T-helper 2 cell treated with Interferon-gamma antibody and Interleukin-4, amounts not matched to agents 5 μg/mL and 100 μg/mL, for 36 hours (primary cell): Measurements from ENCODE around the gene CDK10.
"Not testable (repeated sequence)": the region's sequence is repeated elsewhere in the genome, so short reads cannot be mapped to it uniquely, and the experiment has no call there.

Source experiments
- DNase-seq: peaks from one replicate; pipeline ENCODE4 v3.0.0; 2021; ENCODE audit warnings: low spot score
- H3K27ac Mint-ChIP-seq: one replicate; pipeline ENCODE4 v1.8.0; 2021; ENCODE audit warnings: mild to moderate bottlenecking, mixed read lengths
- H3K27me3 Mint-ChIP-seq: one replicate; pipeline ENCODE4 v1.8.0; 2021; ENCODE audit warnings: low read depth, mixed read lengths
- H3K36me3 Mint-ChIP-seq: one replicate; pipeline ENCODE4 v1.8.0; 2021; ENCODE audit warnings: low read depth, mixed read lengths
- H3K4me1 Mint-ChIP-seq: one replicate; pipeline ENCODE4 v1.8.0; 2021; ENCODE audit warnings: low read depth, mixed read lengths
- H3K4me3 Mint-ChIP-seq: one replicate; pipeline ENCODE4 v1.8.0; 2022; ENCODE audit warnings: mild to moderate bottlenecking, moderate library complexity, mixed read lengths
- H3K9me3 Mint-ChIP-seq: one replicate; pipeline ENCODE4 v1.8.0; 2021; ENCODE audit warnings: mixed read lengths

The CDK10 gene

DNA sequence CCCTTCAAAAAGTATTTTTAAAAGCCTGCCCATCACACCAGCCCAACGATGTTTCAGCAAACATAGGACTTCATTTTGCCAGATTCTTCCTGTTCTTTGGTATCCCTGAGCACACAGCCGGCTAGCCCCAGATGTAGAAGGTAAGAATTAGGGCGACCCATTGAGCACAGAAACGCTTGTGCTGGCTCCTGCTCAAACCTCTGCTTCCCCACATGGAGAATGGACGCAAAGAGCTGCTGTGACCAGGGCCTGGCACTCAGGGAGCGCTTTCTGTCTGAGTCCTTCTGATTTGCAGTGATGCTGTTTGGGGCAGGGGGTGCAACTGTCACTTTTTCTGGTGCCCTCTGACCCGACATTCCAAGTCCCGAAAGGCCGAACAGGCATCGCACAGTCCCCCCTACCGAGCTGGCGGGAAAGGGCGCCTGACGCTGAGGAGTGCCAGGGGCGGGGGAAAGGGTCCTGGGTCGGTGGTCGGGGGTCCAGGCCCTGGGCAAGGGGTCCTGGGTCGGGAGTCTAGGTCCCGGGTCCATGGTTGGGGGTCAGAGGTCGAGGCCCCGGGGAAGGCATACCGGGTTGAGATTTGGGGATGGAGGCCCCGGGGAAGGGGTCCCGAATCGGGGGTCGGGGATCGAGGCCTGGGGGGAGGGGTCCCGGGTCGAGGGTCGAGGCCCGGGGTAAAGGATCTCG lies 29.9 kb upstream of the CDK10 start:
- Mint-ChIP-seq H3K4me1 (peaks cover 30% of the 10 kb centered on the region), H3K27ac (peak overlapping the region; percentile 85), H3K4me3 (peak overlapping the region; percentile 87), H3K27me3 (no peaks in the 10 kb centered on the region), H3K9me3 (no peaks in the 10 kb centered on the region), H3K36me3 (peaks cover 38% of the 10 kb centered on the region)
- DNase-seq: no peak

DNA sequence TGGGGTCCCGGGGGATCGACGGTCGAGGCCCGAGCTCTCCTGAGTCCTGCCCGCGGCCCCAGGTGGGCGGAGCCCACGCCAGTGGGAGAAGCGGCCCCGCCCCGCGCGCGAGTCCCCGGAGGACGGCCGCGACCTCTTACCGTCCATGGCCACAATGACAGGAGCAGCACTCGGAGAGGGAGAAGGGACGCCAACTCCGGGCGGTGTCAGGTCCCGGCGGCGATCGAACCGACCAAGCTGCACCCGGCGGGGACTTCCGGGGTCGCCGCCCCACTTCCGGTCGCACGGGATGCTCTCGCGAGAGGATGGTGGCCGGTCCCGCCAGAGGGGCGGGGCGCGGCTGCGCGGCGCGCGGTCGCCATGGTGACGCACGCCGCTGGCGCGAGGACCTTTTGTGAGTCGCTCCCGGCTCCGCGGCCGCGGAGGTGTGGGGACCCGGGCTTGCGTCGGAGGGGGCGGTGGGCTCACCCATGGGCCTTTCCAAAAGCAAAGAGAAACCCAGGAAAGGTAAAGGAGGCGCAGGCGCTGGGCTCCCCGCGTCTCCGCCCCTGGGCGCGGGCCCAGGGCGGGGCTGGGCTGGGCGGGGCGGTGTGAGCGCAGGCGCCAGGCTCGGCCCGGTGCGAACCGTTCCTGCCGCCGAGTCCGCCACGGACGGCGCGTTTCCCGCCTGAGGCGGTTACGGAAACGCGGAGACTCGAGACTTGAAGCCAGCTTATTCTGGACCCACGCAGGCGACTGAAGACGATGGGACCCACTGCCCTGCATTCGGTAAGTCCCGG lies 28.9 kb upstream of the CDK10 start, which contains the start of the genes CHMP1A and SPATA33:
Gene CHMP1A (minus strand): TSS at position 267 of the 779 bp plus-strand sequence. CDS start 120 bp downstream, at position 147.
Gene SPATA33 (plus strand): TSS at position 395 of the 779 bp plus-strand sequence. CDS start 76 bp downstream, at position 471.
- H3K27ac Mint-ChIP-seq: peak within 1 kb of the TSS; percentile 88
- H3K4me1 Mint-ChIP-seq: peaks cover 30% of the 10 kb centered on the region
- DNase-seq: peak; percentile 91
- H3K27me3 Mint-ChIP-seq: no peaks in the 10 kb centered on the region
- H3K36me3 Mint-ChIP-seq: peaks cover 44% of the 10 kb centered on the region
- H3K4me3 Mint-ChIP-seq: peak within 1 kb of the TSS; percentile 87
- no peaks in the 10 kb centered on the region for H3K9me3 Mint-ChIP-seq

GRCh38 chr16:89658221-89658879 lies 28.1 kb upstream of the CDK10 start:
- Mint-ChIP-seq H3K36me3 (peaks cover 46% of the 10 kb centered on the region), H3K9me3 (no peaks in the 10 kb centered on the region), H3K4me1 (peaks cover 30% of the 10 kb centered on the region), H3K27me3 (no peaks in the 10 kb centered on the region), H3K27ac (peak overlapping the region; percentile 88), H3K4me3 (peak overlapping the region; percentile 87)
- DNase-seq: no peak

DNA sequence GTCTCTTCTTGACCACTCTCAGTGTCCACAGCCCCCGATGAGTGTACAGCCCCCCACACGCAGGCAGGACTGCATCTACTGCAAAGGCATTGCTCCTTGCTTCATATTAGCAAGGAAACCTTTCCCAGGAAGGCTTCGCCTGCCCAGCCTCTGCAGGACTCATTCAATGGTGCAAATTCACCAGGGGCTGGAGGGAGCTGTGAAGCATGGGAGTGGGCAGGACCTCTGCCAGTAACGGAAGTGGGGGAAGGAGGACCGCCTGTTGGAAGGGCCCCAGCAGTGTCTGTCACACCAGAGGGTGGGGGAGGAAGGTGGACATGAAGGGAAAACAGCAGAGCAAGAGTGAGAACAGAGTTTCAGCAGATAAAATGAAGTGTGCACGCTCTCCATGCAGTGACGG lies 26.3 kb upstream of the CDK10 start:
- Mint-ChIP-seq H3K27ac (no peak overlapping the region), H3K27me3 (no peaks in the 10 kb centered on the region), H3K4me3 (no peak overlapping the region), H3K4me1 (peaks cover 26% of the 10 kb centered on the region), H3K36me3 (peaks cover 47% of the 10 kb centered on the region), H3K9me3 (no peaks in the 10 kb centered on the region)
- DNase-seq: no peak

DNA sequence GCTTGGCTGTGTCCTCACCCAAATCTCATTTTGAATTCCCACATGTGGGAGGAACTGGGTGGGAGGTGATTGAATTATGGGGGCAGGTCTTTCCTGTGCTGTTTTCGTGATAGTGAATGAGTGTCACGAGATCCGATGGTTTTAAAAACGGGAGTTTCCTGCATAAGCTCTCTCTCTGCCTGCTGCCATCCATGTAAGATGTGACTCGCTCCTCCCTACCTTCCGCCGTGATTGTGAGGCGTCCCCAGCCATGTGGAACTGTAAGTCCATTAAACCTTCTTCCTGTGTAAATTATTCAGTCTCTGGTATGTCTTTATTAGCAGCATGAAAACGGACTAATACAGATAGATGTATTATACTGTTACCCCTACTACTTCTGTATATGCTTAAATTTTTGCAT lies 25.3 kb upstream of the CDK10 start:
- Mint-ChIP-seq H3K36me3 (peaks cover 52% of the 10 kb centered on the region), H3K9me3 (no peaks in the 10 kb centered on the region)

DNA sequence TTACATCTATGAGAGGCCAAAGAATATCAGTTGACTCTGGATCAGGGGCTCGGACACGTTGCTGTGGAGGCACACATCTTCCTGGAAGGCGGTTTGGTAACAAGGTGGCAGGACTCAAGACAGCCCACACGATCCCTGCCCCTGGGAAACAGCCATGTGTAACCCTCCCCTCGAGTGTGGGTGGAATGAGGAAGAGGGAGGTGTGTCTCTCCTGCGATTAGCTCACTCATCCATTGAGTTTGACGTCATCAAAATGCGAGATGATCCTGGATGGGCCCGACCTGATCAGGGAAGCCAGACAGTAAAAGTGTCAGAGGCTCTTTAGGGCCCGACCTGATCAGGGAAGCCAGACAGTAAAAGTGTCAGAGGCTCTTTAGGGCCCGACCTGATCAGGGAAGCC lies 22.3 kb upstream of the CDK10 start:
- not testable (repeated sequence) for H3K9me3 Mint-ChIP-seq, H3K4me1 Mint-ChIP-seq, H3K27me3 Mint-ChIP-seq, H3K4me3 Mint-ChIP-seq, H3K27ac Mint-ChIP-seq, DNase-seq
- peaks cover 49% of the 10 kb centered on the region for H3K36me3 Mint-ChIP-seq

More for the DNA sequence above, 25.3 kb upstream of the CDK10 start:
- Mint-ChIP-seq H3K4me1 (peaks cover 20% of the 10 kb centered on the region), H3K27ac (no peak overlapping the region), H3K27me3 (no peaks in the 10 kb centered on the region), H3K4me3 (peak overlapping the region; percentile 27)
- no peak for DNase-seq

DNA sequence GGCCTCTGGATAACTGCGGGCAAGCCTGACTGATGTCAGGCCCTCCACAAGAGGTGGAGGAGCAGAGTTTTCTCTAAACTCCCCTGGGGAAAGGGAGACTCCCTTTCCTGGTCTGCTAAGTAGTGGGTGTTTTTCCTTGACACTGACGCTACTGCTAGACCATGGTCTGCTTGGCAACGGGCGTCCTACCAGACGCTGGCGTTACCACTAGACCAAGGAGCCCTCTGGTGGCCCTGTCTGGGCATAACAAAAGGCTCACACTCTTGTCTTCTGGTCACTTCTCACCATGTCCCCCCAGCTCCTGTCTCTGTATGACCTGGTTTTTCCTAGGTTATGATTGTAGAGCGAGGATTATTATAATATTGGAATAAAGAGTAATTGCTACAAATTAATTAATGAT lies 19.5 kb upstream of the CDK10 start:
- H3K27ac Mint-ChIP-seq, H3K9me3 Mint-ChIP-seq, DNase-seq, H3K27me3 Mint-ChIP-seq, H3K4me3 Mint-ChIP-seq, H3K4me1 Mint-ChIP-seq: not testable (repeated sequence)
- peaks cover 25% of the 10 kb centered on the region for H3K36me3 Mint-ChIP-seq

GRCh38 chr16:89667633-89668032 lies 18.9 kb upstream of the CDK10 start:
- peaks cover 3% of the 10 kb centered on the region for H3K4me1 Mint-ChIP-seq
- H3K27ac Mint-ChIP-seq: no peak overlapping the region
- peaks cover 24% of the 10 kb centered on the region for H3K36me3 Mint-ChIP-seq
- H3K4me3 Mint-ChIP-seq: no peak overlapping the region
- no peaks in the 10 kb centered on the region for H3K27me3 Mint-ChIP-seq
- DNase-seq: no peak
- no peaks in the 10 kb centered on the region for H3K9me3 Mint-ChIP-seq

DNA sequence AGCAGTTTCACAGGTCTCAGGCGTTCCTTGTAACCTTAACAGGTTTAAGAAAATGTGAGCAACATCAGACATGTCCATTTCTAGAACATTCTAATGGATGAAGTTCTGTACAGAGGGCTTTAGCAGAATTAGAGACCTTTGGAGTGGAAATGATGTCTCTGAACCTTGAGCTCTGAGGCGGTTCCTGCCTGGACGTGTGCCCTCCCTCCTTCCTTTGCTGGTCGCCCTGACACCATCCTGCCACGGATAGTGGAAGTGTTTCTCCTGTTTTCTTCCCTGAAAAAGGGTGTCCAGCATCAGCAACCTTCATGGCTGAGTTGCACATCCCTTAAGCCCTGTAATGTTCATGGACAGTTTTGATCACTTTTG lies 17.7 kb upstream of the CDK10 start:
- no peak for DNase-seq
- H3K27me3 Mint-ChIP-seq: no peaks in the 10 kb centered on the region
- no peak overlapping the region for H3K27ac Mint-ChIP-seq
- H3K36me3 Mint-ChIP-seq: peaks cover 17% of the 10 kb centered on the region
- peaks cover 2% of the 10 kb centered on the region for H3K4me1 Mint-ChIP-seq
- H3K9me3 Mint-ChIP-seq: no peaks in the 10 kb centered on the region
- no peak overlapping the region for H3K4me3 Mint-ChIP-seq

DNA sequence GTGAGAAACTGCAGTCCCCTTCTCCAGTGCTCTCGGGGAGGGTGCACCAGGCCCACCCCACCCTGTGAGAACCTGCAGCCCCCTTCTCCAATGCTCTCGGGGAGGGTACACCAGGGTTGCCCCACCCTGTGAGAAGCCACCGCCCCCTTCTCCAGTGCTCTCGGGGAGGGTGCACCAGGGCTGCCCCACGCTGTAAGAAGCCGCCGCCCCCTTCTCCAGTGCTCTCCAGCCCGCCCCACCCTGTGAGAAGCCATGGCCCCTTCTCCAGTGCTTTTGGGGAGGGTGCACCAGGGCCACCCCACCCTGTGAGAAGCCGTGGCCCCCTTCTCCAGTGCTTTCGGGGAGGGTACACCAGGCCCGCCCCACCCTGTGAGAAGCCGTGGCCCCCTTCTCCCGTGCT lies 16.7 kb upstream of the CDK10 start:
- Mint-ChIP-seq H3K9me3 (no peaks in the 10 kb centered on the region), H3K36me3 (peaks cover 12% of the 10 kb centered on the region), H3K27me3 (no peaks in the 10 kb centered on the region), H3K27ac (no peak overlapping the region), H3K4me1 (peaks cover 2% of the 10 kb centered on the region), H3K4me3 (no peak overlapping the region)
- no peak for DNase-seq

- DNase-seq: no peak
- Mint-ChIP-seq H3K9me3 (no peaks in the 10 kb centered on the region), H3K27ac (no peak overlapping the region), H3K36me3 (peaks cover 8% of the 10 kb centered on the region), H3K27me3 (no peaks in the 10 kb centered on the region), H3K4me1 (peaks cover 2% of the 10 kb centered on the region), H3K4me3 (no peak overlapping the region)
These were observed 15.7 kb upstream of the CDK10 start for GRCh38 chr16:89670496-89671431.

DNA sequence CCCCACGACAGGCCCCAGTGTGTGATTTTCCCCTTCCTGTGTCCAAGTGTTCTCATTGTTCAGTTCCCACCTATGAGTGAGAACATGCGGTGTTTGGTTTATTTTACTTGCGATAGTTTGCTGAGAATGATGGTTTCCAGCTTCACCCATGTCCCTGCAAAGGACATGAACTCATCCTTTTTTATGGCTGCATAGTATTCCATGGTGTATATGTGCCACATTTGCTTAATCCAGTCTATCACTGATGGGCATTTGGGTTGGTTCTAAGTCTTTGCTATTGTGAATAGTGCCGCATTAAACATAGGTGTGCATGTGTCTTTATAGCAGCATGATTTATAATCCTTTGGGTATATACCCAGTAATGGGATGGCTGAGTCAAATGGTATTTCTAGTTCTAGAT lies 14.9 kb upstream of the CDK10 start:
- H3K27me3 Mint-ChIP-seq, H3K27ac Mint-ChIP-seq, H3K9me3 Mint-ChIP-seq, H3K36me3 Mint-ChIP-seq, DNase-seq, H3K4me3 Mint-ChIP-seq, H3K4me1 Mint-ChIP-seq: not testable (repeated sequence)

DNA sequence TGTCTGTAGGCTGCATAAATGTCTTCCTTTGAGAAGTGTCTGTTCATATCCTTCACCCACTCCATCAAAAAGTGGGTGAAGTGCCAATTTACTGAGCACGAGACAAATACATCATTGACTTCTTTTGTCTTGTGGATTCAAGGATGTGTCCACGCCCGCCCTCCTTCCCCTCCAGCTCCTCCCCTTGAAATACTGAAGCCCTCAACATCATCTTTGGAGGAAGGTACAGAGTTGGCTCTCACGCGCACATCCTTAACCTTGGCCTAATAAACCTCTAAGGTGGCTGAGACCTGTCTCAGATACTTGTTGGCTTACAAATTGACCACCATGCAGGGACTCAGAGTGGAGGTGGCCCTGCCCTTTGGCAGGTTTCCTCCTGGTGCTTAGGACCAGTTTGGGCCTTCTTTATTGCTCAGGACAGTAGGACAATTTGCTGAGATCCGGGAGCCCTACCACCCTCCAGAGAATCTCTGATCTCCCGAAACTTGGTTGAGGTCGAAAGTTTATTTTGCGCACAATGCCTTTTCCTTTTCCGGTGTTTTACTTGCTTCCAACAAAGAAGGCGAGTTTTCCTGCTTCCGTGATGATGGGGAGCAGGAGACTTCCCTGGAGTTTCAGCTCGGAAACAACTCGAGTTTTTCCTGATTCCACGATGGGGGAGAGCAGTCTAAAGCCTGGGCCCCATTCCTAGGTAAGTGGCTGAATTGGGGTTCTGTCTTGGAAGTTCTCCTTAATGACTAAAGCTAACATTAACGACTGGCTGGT lies 14.1 kb upstream of the CDK10 start:
- H3K36me3 Mint-ChIP-seq: peaks cover 4% of the 10 kb centered on the region
- peaks cover 2% of the 10 kb centered on the region for H3K4me1 Mint-ChIP-seq
- H3K27me3 Mint-ChIP-seq: no peaks in the 10 kb centered on the region
- H3K27ac Mint-ChIP-seq: no peak overlapping the region
- no peak for DNase-seq
- no peaks in the 10 kb centered on the region for H3K9me3 Mint-ChIP-seq
- H3K4me3 Mint-ChIP-seq: no peak overlapping the region
